Gastroesophageal sphincter (tissue), 4 donors: ENCODE data around the gene CTNNA2. TPM values are rescaled to one million over a fixed set of nuclear protein-coding genes. Genes with fewer than 3 reads are reported as not detected.

ENCODE experiments used
- ATAC-seq: fragments of 150-250 bp; one replicate; pipeline ENCODE4 v1.9.1; 2016; ENCODE audit warnings: mild to moderate bottlenecking, moderate library complexity
- H3K27ac ChIP-seq, 4 donors: fragments of 200-600 bp; sonication (generic) in 3 of 4; 1 replicate in 3 of 4; 2 replicates in 1 of 4; pipeline ENCODE4 v1.5.1; 2016 to 2019
- H3K27me3 ChIP-seq: fragments of 200-600 bp; sonication (generic); one replicate; pipeline ENCODE4 v1.5.1; 2019
- H3K36me3 ChIP-seq, 2 donors: fragments of 200-600 bp; sonication (generic); one replicate each; pipeline ENCODE4 v1.5.1; 2019; ENCODE audit warnings: control low read depth in 1 of 2
- H3K4me1 ChIP-seq, 3 donors: fragments of 200-600 bp; sonication (generic); 1 replicate in 2 of 3; 2 replicates in 1 of 3; pipeline ENCODE4 v1.5.1; 2016 to 2019; ENCODE audit warnings: control low read depth in 2 of 3
- H3K4me3 ChIP-seq, 2 donors: fragments of 200-600 bp; sonication (generic); one replicate each; pipeline ENCODE4 v1.5.1; 2019; ENCODE audit warnings: mild to moderate bottlenecking in 1 of 2, moderate library complexity in 1 of 2
- H3K9me3 ChIP-seq, 3 donors: fragments of 200-600 bp; sonication (generic); one replicate each; pipeline ENCODE4 v1.5.1; 2017 to 2019; ENCODE audit warnings: control low read depth in 2 of 3
- EP300 ChIP-seq: sonication (generic); formaldehyde crosslinking; IDR thresholded peaks from one replicate; pipeline ENCODE4 v1.6.1; 2017; ENCODE audit warnings: antibody characterized with exemption, mild to moderate bottlenecking
- POLR2A ChIP-seq, 2 donors: fragments of 450-650 bp; IDR thresholded peaks; one replicate each; pipeline ENCODE4 v1.6.1; 2017; ENCODE audit warnings: antibody characterized with exemption in 2 of 2, mild to moderate bottlenecking in 2 of 2, moderate library complexity in 1 of 2
- POLR2AphosphoS5 ChIP-seq: sonication (generic); formaldehyde crosslinking; IDR thresholded peaks from one replicate; pipeline ENCODE4 v1.6.1; 2017; ENCODE audit warnings: antibody characterized with exemption
- WGBS, 2 donors: methylation state at CpG; one replicate each; pipeline ENCODE4 v1.1.5; 2018; ENCODE audit warnings: low coverage in 1 of 2; 5-methylcytosine and 5-hydroxymethylcytosine counted together
- total RNA-seq, 4 donors: library from RNA; depleted of rRNA; stranded (reverse); fragments of >200 nt; gene quantifications; one replicate each; pipeline ENCODE4 v1.1.0, GENCODE V29; 2016
- TF ChIP-seq, protein P1 (sequence below), 4 experiments: fragments of 200-600 bp in 2 of 4; fragments of 450-650 bp in 2 of 4; sonication (generic) in 1 of 4; IDR thresholded peaks; one replicate each; pipeline ENCODE4 v1.5.1; 2017 to 2019; ENCODE audit warnings: antibody characterized with exemption in 4 of 4, mild to moderate bottlenecking in 2 of 4, moderate library complexity in 2 of 4

The CTNNA2 gene
- total RNA-seq, 4 donors from 2014 or later: 0.15 to 4.2 (median 0.68) TPM

DNA sequence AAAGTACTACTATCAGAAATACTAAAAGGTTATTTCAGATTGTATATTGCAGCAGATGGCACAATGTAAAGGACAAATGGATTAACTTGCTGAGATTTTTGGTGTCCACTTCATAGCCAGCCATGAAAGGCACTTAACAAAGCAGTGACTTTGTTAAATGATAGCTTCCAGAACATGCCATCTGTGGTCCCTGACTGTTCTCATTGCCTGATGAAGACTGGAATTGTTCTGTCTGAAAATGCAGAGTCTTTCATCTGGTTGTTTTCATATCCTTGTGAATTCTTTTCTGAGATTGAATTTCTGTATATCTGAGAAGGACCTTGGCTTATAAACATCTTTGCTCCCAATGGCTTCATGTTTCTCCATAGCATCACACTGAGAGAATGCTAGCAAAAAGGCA is 836.1 kb downstream of the CTNNA2 start:
- TF ChIP-seq, protein P1, sequence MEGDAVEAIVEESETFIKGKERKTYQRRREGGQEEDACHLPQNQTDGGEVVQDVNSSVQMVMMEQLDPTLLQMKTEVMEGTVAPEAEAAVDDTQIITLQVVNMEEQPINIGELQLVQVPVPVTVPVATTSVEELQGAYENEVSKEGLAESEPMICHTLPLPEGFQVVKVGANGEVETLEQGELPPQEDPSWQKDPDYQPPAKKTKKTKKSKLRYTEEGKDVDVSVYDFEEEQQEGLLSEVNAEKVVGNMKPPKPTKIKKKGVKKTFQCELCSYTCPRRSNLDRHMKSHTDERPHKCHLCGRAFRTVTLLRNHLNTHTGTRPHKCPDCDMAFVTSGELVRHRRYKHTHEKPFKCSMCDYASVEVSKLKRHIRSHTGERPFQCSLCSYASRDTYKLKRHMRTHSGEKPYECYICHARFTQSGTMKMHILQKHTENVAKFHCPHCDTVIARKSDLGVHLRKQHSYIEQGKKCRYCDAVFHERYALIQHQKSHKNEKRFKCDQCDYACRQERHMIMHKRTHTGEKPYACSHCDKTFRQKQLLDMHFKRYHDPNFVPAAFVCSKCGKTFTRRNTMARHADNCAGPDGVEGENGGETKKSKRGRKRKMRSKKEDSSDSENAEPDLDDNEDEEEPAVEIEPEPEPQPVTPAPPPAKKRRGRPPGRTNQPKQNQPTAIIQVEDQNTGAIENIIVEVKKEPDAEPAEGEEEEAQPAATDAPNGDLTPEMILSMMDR (IDR thresholded peaks at IDR 0.05): no peak
- TF ChIP-seq POLR2A (IDR thresholded peaks at IDR 0.05) (no peak), EP300 (no peak), POLR2AphosphoS5 (no peak)
- Histone ChIP-seq H3K36me3 (no peaks in the 10 kb centered on the region), H3K9me3 (no peaks in the 10 kb centered on the region), H3K4me1 (no peaks in the 10 kb centered on the region), H3K4me3 (no peak overlapping the region), H3K27ac (no peak overlapping the region), H3K27me3 (no peaks in the 10 kb centered on the region)
- ATAC-seq: no peak

DNA sequence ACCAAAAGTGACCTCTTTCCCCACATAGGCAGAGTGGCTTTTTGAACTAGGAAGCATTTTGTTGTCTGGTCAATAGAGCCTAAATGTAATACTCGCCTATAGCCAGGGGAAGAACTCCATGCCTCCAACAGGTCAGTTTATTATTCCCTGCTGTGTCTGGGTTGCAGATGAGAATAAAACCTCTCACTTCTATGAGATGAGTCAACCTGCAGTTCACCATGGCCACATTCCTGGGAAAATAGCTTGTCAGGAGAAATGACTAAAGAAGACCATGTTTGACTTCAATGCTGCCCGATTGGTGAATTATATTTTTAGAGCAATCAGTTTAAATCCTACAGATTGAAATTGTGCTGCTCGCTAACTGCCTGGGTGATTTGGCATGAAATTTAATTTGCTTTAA is 838.4 kb downstream of the CTNNA2 start:
- Histone ChIP-seq H3K9me3 (no peaks in the 10 kb centered on the region), H3K27me3 (no peaks in the 10 kb centered on the region), H3K27ac (no peak overlapping the region), H3K4me3 (no peak overlapping the region), H3K4me1 (no peaks in the 10 kb centered on the region), H3K36me3 (no peaks in the 10 kb centered on the region)
- no peak for ATAC-seq
- TF ChIP-seq POLR2AphosphoS5 (no peak), EP300 (no peak), POLR2A (IDR thresholded peaks at IDR 0.05) (no peak)
- TF ChIP-seq, protein P1 (IDR thresholded peaks at IDR 0.05): no peak
- 87 to 91% methylated on average over 3 of the region's 3 CpGs for WGBS, 2 donors

DNA sequence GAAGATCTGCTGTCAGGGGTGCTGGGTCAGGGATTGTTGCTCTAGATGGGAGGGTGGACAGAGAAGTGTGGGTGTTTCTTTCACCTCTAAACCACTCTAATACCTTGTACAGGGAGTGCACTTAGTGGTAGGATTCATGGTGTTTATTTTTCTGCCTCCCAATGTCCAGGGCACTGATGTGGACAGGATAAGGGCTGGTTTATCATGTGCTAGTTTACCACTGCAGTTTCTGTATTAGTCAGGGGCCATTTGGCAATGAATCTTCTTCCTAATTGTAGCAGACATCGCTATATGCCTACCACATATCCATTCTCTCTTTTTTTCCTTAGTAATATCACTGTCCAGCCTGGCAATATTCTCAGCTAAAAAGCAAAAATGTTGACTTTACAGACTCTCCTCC is 842.0 kb downstream of the CTNNA2 start:
- no peaks in the 10 kb centered on the region for H3K27me3 ChIP-seq
- no peaks in the 10 kb centered on the region for H3K4me1 ChIP-seq
- no peak overlapping the region for H3K27ac ChIP-seq
- no peaks in the 10 kb centered on the region for H3K9me3 ChIP-seq
- ATAC-seq: no peak
- H3K4me3 ChIP-seq: no peak overlapping the region
- 69 to 93% methylated on average over 1 of the region's 1 CpG for WGBS, 2 donors
- TF ChIP-seq POLR2A (IDR thresholded peaks at IDR 0.05) (no peak), EP300 (no peak), POLR2AphosphoS5 (no peak)
- TF ChIP-seq, protein P1 (IDR thresholded peaks at IDR 0.05): no peak
- no peaks in the 10 kb centered on the region for H3K36me3 ChIP-seq

DNA sequence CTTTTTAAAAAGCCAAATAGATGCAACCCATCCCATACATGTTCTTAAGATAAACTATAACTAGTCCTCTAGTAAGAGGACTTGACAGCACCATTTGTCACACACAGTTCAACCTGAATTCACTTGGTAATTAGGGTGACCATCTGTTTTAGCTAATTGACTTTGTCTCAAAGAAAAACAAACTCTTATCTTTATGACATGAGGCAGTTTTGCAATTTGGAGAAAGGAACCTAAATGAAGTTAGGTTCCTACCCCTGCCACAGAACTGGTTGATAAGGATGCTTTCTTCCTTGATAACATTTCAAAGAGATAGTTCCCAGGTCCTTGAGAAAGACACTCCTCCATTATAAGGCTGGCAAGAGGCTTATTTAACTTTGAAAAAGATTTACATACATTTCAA is 849.1 kb downstream of the CTNNA2 start:
- no peak overlapping the region for H3K27ac ChIP-seq

DNA sequence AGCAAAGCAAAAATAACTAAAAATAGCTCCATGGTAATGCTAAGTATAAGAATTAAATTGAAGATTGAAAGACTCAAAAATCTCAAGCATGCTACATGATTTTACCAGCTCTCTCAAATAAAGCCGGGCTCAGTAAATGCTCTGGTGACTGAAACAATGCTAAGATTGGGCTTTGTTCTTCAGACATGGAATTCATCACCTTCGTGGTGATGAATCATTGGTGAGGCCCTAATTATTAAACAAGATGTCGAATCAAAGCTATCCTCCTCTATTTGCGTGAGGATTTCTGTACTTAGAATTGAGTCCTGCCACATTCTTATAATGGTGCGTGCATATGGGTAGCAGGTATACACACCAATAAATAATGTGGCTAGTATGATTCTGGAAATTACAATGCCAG is 850.5 kb downstream of the CTNNA2 start:
- no peak overlapping the region for H3K4me3 ChIP-seq
- no peak for TF ChIP-seq POLR2AphosphoS5
- TF ChIP-seq, protein P1 (IDR thresholded peaks at IDR 0.05): no peak
- TF ChIP-seq EP300: no peak
- no peak for TF ChIP-seq POLR2A (IDR thresholded peaks at IDR 0.05)
- ATAC-seq: no peak

More for the DNA sequence above, 849.1 kb downstream of the CTNNA2 start:
- no peak overlapping the region for H3K4me3 ChIP-seq
- H3K36me3 ChIP-seq: no peaks in the 10 kb centered on the region
- H3K4me1 ChIP-seq: peaks cover 0 to 7% (median 0%) of the 10 kb centered on the region in 3 donors
- TF ChIP-seq EP300: no peak
- TF ChIP-seq, protein P1 (IDR thresholded peaks at IDR 0.05): no peak
- TF ChIP-seq POLR2AphosphoS5: no peak
- TF ChIP-seq POLR2A (IDR thresholded peaks at IDR 0.05): no peak
- no peaks in the 10 kb centered on the region for H3K9me3 ChIP-seq
- no peaks in the 10 kb centered on the region for H3K27me3 ChIP-seq
- ATAC-seq: no peak

More for the DNA sequence above, 850.5 kb downstream of the CTNNA2 start:
- Histone ChIP-seq H3K36me3 (no peaks in the 10 kb centered on the region), H3K27ac (no peak overlapping the region), H3K9me3 (no peaks in the 10 kb centered on the region), H3K4me1 (peaks cover 0 to 7% (median 0%) of the 10 kb centered on the region in 3 donors), H3K27me3 (no peaks in the 10 kb centered on the region)
- WGBS, 2 donors: 56 to 62% methylated on average over 5 of the region's 5 CpGs
